Measurements from ENCODE around the gene ARHGEF28.

The ARHGEF28 gene

DNA sequence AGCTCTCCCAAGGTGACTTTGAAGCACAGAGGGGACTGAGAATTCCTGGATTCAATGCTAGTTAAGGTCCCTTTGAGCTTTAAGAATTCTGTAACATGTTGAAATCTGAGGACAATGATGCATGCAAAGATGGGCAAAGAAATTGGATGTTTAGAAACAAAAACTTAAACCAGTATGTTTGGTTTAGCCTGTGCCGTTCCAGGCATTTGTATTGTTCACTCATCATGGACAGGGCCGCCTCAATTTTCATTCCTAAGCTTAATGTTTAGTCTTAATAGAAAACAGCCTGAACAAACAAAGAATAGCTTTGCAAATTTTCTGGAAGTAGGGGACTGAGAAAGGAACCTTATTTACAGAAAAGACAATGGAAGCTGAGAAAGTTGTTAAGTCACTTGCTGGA lies 267.8 kb downstream of the ARHGEF28 start:
- H3K4me3 ChIP-seq, result no peak overlapping the region
- DNase-seq (ENCODE audit: low spot score), result no peak
- no peak overlapping the region for H3K27ac ChIP-seq
- TF ChIP-seq, protein P1, sequence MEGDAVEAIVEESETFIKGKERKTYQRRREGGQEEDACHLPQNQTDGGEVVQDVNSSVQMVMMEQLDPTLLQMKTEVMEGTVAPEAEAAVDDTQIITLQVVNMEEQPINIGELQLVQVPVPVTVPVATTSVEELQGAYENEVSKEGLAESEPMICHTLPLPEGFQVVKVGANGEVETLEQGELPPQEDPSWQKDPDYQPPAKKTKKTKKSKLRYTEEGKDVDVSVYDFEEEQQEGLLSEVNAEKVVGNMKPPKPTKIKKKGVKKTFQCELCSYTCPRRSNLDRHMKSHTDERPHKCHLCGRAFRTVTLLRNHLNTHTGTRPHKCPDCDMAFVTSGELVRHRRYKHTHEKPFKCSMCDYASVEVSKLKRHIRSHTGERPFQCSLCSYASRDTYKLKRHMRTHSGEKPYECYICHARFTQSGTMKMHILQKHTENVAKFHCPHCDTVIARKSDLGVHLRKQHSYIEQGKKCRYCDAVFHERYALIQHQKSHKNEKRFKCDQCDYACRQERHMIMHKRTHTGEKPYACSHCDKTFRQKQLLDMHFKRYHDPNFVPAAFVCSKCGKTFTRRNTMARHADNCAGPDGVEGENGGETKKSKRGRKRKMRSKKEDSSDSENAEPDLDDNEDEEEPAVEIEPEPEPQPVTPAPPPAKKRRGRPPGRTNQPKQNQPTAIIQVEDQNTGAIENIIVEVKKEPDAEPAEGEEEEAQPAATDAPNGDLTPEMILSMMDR (IDR thresholded peaks at IDR 0.05), result no peak

DNA sequence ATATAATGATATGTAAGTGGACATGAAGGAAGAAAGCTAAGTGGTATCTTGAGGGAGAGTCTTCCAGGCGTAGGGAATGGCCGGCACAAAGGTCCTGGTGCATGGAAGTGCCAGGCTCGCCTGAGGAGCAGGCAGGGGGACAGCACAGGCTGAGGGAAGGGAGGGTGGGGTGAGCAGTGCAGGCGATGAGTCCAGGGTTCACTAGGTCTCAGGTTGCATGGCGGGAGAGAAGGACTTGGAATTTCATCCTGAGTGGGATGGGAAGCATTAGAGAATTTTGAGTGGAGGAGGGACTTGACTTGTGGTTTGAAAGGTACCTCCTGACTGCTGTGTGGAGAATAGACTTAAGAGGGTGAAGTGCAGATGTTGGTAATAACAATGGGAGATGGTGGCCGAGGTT lies 268.9 kb downstream of the ARHGEF28 start:
- TF ChIP-seq, protein P1 (IDR thresholded peaks at IDR 0.05), result no peak
- no peak for DNase-seq (ENCODE audit: low spot score)
- Histone ChIP-seq H3K4me3 (no peak overlapping the region), H3K27ac (no peak overlapping the region)

GRCh38 chr5:73895471-73895870 lies 269.5 kb downstream of the ARHGEF28 start:
- no peak overlapping the region for H3K4me3 ChIP-seq
- no peak for DNase-seq (ENCODE audit: low spot score)
- TF ChIP-seq, protein P1 (IDR thresholded peaks at IDR 0.05), result no peak
- H3K27ac ChIP-seq, result no peak overlapping the region

DNA sequence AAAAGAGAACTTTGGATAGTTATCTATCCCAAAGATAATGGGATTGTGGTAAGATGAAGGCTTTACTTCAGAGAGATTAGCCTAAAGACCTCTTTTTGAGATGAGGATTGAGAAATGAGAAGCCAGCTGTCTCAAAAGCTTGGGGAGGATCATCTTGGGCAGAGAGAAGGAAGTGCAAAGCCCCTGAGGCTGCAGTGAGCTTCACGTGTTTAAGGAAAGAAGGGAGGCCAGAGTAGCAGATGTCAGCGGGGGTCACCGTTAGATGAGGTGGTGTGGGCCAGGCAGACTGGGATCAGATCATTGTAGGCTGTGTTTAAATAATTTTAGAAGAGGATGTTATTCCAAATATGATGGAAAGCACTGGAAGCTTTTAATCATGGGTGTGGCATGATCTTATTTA lies 270.1 kb downstream of the ARHGEF28 start:
- Histone ChIP-seq H3K4me3 (no peak overlapping the region), H3K27ac (no peak overlapping the region)
- DNase-seq (ENCODE audit: low spot score), result no peak
- TF ChIP-seq, protein P1 (IDR thresholded peaks at IDR 0.05), result no peak

DNA sequence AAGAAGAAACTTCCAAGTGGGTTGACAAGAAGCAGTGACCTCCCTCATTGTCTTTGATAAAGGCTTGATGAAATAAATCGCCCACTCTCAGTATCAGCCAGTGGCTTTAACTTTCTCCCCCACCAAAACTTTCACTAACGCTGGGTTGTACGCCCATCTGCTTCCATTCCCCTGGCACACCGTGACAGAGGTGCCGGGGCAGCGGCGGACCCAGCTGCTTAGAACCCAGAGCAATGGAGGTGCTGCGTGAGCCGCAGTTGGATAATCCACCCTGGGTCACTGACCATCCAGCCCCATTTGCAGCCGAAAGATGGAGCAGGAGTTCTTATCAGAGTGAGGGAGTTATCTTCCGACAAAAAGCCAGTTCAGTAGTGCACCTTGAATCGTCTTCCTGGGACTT lies 270.7 kb downstream of the ARHGEF28 start:
- Histone ChIP-seq H3K4me3 (no peak overlapping the region), H3K27ac (no peak overlapping the region)
- TF ChIP-seq, protein P1 (IDR thresholded peaks at IDR 0.05), result no peak
- DNase-seq (ENCODE audit: low spot score), result no peak

DNA sequence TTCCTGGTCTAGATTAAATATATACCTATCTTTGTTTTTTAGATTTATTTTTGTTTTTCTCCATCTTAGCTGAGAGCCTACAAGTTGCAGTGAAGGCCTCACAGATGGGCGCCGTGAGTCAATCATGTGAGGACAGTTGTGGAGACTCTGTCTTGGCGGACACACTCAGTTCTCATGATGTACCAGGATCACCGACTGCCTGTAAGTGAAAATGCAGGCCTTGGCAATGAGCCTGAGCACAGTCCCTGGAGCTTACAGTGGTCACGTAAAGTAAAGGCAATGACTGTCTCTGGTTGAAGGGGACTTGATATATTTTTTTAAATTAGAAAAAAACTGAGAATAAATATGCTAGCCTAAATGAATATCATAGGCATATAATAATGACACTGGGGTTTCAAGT lies 271.9 kb downstream of the ARHGEF28 start:
- H3K4me3 ChIP-seq, result no peak overlapping the region
- no peak overlapping the region for H3K27ac ChIP-seq
- no peak for DNase-seq (ENCODE audit: low spot score)
- TF ChIP-seq, protein P1 (IDR thresholded peaks at IDR 0.05), result no peak

DNA sequence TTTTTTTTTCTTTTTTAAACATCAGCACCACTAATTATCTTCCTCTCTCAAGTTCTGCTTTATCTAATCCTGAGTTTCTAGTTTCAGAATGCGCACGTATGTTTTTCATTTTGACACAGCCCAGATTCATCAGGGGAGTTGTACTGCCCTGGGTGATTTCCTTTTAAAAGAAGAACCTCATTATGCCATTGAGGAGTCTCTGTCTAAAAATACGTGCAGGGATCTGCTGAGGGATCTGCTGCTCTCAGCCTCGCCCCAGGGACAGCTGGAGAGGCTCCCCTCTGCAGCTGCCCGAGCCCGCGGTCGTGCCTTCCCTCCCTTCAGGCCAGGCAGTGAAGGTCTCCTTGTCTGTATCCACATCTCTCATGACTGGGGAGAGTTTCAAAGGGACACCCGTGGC lies 273.1 kb downstream of the ARHGEF28 start:
- Histone ChIP-seq H3K27ac (no peak overlapping the region), H3K4me3 (no peak overlapping the region)
- TF ChIP-seq, protein P1 (IDR thresholded peaks at IDR 0.05), result no peak
- DNase-seq (ENCODE audit: low spot score), result no peak

Data from coronary artery (tissue), 2 donors.